Measurements from ENCODE around the gene HEXD. TPM values are rescaled to one million over a fixed set of nuclear protein-coding genes. Genes with fewer than 3 reads are reported as not detected.
"Not testable (repeated sequence)": the region's sequence is repeated elsewhere in the genome, so short reads cannot be mapped to it uniquely, and the experiment has no call there.

Gene HEXD
- total RNA-seq, 6 donors from 2014 or later: 33.7 to 250 (median 43.4) TPM

DNA sequence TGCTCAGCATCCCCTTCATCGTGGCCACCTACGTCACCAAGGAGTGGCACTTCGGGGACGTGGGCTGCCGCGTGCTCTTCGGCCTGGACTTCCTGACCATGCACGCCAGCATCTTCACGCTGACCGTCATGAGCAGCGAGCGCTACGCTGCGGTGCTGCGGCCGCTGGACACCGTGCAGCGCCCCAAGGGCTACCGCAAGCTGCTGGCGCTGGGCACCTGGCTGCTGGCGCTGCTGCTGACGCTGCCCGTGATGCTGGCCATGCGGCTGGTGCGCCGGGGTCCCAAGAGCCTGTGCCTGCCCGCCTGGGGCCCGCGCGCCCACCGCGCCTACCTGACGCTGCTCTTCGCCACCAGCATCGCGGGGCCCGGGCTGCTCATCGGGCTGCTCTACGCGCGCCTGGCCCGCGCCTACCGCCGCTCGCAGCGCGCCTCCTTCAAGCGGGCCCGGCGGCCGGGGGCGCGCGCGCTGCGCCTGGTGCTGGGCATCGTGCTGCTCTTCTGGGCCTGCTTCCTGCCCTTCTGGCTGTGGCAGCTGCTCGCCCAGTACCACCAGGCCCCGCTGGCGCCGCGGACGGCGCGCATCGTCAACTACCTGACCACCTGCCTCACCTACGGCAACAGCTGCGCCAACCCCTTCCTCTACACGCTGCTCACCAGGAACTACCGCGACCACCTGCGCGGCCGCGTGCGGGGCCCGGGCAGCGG, 43.4 kb upstream of the HEXD start:
- Histone ChIP-seq H3K4me3 (no peak overlapping the region), H3K9me3 (no peaks in the 10 kb centered on the region), H3K27me3 (peaks cover 0 to 54% (median 26%) of the 10 kb centered on the region in 4 donors), H3K27ac (no peak overlapping the region), H3K4me1 (peaks cover 17 to 32% (median 22%) of the 10 kb centered on the region in 4 donors), H3K36me3 (no peaks in the 10 kb centered on the region)
- WGBS, 2 donors: 0 to 54% methylated on average over 3 to 43 of the region's 79 CpGs
- TF ChIP-seq POLR2AphosphoS5 (IDR thresholded peaks at IDR 0.05): no peak
- TF ChIP-seq POLR2A (IDR thresholded peaks at IDR 0.05): no peak
- TF ChIP-seq, protein P1, sequence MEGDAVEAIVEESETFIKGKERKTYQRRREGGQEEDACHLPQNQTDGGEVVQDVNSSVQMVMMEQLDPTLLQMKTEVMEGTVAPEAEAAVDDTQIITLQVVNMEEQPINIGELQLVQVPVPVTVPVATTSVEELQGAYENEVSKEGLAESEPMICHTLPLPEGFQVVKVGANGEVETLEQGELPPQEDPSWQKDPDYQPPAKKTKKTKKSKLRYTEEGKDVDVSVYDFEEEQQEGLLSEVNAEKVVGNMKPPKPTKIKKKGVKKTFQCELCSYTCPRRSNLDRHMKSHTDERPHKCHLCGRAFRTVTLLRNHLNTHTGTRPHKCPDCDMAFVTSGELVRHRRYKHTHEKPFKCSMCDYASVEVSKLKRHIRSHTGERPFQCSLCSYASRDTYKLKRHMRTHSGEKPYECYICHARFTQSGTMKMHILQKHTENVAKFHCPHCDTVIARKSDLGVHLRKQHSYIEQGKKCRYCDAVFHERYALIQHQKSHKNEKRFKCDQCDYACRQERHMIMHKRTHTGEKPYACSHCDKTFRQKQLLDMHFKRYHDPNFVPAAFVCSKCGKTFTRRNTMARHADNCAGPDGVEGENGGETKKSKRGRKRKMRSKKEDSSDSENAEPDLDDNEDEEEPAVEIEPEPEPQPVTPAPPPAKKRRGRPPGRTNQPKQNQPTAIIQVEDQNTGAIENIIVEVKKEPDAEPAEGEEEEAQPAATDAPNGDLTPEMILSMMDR (IDR thresholded peaks at IDR 0.05): no peak
- TF ChIP-seq EP300 (IDR thresholded peaks at IDR 0.05): no peak
- DNase-seq (peak in 1 of 2 donors; percentile 82), ATAC-seq (ENCODE audit: low FRiP score in 2 of 2) (no peak)

DNA sequence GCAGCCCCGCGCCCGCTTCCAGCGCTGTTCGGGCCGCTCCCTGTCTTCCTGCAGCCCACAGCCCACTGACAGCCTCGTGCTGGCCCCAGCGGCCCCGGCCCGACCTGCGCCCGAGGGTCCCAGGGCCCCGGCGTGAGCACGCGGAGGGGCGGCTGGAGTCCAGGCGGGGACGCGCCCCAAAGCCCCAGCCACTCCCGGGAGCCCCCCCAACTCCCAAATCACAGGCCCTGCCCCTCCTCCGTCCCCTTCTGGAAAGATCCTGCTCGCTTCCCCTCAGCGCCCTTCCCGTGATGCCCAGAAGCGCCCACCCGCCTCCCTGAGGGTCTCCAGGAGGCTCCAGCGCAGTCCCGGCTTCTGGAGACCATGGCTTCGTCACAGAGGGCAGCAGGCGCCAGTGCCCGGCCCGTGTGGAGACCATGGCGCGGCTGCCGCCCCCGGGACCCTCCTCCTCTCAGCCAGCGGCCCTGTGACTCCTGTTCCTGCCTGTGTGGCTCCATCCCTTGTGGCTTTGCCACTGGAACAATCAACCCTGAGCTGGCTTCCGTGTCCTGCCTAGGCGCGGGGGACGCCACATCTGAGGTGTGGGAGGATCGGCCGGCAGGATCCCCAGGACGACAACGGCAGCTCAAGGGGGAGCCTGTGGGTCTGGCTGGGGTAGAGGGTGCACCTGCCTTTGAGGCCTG, 42.6 kb upstream of the HEXD start:
- peak in 1 of 2 donors; percentile 76 for DNase-seq
- no peak for ATAC-seq (ENCODE audit: low FRiP score in 2 of 2)
- 60% methylated on average over 44 of the region's 46 CpGs; no CpG with 5 or more reads in 1 of the 2 donors for WGBS, 2 donors
- H3K36me3 ChIP-seq: no peaks in the 10 kb centered on the region
- H3K4me1 ChIP-seq: peaks cover 14 to 28% (median 19%) of the 10 kb centered on the region in 4 donors
- TF ChIP-seq POLR2A (IDR thresholded peaks at IDR 0.05) (no peak), POLR2AphosphoS5 (IDR thresholded peaks at IDR 0.05) (no peak), EP300 (IDR thresholded peaks at IDR 0.05) (no peak)
- TF ChIP-seq, protein P1 (IDR thresholded peaks at IDR 0.05): no peak
- no peak overlapping the region for H3K4me3 ChIP-seq
- no peaks in the 10 kb centered on the region for H3K9me3 ChIP-seq
- peaks cover 0 to 46% (median 23%) of the 10 kb centered on the region in 4 donors for H3K27me3 ChIP-seq
- H3K27ac ChIP-seq: no peak overlapping the region

DNA sequence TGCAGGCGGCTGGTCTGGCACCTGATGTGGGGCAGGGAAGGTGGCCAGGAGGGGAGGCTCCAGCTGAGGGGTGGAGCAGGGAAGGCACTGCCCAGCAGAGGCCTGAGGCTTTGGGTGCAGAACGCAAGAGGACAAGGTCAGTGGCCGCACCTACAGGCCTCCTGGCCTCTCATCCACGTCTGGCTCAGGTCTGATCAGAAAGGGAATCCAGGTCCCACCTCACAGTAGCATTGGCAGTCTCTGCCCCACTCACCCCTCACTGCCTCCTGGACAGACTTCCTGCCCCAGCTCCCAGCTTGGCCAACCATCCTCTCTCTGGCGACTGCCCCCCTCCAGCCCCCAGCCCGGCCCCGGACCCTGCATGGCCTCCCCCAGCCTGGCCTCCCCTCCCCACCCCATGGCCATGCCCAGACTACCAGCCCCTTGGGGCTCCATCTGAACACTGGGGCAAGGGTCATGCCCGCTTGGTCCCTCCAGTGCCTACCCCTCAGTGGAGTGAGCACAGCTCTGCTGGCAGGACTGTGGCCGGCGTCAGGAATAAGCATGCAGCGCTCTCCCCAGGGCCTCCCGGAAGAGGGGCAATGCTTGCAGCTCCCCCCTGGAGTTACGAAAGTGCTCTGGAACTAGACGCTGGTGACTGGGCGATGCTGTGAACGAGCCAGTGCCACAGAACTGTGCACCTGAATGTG, 42.0 kb upstream of the HEXD start:
- Histone ChIP-seq H3K9me3 (no peaks in the 10 kb centered on the region), H3K4me1 (peaks cover 8 to 24% (median 13%) of the 10 kb centered on the region in 4 donors), H3K36me3 (no peaks in the 10 kb centered on the region), H3K4me3 (no peak overlapping the region), H3K27me3 (peaks cover 0 to 40% (median 18%) of the 10 kb centered on the region in 4 donors), H3K27ac (no peak overlapping the region)
- TF ChIP-seq POLR2AphosphoS5 (IDR thresholded peaks at IDR 0.05) (no peak), POLR2A (IDR thresholded peaks at IDR 0.05) (no peak), EP300 (IDR thresholded peaks at IDR 0.05) (no peak)
- TF ChIP-seq, protein P1 (IDR thresholded peaks at IDR 0.05): no peak
- DNase-seq (no peak), ATAC-seq (ENCODE audit: low FRiP score in 2 of 2) (peak; percentile 7 to 37)
- WGBS, 2 donors: 73 to 74% methylated on average over 7 to 13 of the region's 16 CpGs

DNA sequence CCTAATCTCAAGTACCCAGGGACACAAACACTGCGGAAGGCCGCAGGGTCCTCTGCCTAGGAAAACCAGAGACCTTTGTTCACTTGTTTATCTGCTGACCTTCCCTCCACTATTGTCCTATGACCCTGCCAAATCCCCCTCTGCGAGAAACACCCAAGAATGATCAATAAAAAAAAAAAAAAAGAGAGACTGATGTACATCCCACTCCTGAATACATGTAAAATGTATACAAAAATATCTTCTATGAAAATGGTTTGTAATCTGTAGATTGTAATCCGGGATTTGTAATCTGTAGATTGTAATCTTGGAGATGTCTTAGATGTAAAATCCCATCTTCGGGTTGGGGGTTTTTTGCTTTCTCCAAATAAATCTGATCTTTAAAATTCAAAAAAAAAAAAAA, 40.9 kb upstream of the HEXD start:
- peaks cover 0 to 14% (median 3%) of the 10 kb centered on the region in 4 donors for H3K4me1 ChIP-seq
- H3K36me3 ChIP-seq; H3K27ac ChIP-seq; ATAC-seq (ENCODE audit: low FRiP score in 2 of 2); H3K4me3 ChIP-seq; DNase-seq; H3K9me3 ChIP-seq: not testable (repeated sequence)
- WGBS, 2 donors: 55 to 74% methylated on average over 3 of the region's 5 CpGs
- peaks cover 0 to 29% (median 9%) of the 10 kb centered on the region in 4 donors for H3K27me3 ChIP-seq

Measured in upper lobe of left lung (tissue), 6 donors.